HL-60/S4 treated with phorbol 12-myristate 13-acetate at 8.2 ng/mL for 4 days and 3 days (cell line): ENCODE results near the gene TEX54.

Experiments
- in situ Hi-C: fragments of 300-500 bp; cut with MboI; formaldehyde crosslinking; loops from 2 replicates; pipeline ENCODE4 v1.15.0; 2022; ENCODE audit warnings: low sequenced_read_pairs

The TEX54 gene

GRCh38 chr11:62832336-62833234 lies at the start of gene TEX54:
Gene TEX54 (minus strand): TSS chr11:62832841.
- in situ Hi-C loops, result no loop called here

DNA sequence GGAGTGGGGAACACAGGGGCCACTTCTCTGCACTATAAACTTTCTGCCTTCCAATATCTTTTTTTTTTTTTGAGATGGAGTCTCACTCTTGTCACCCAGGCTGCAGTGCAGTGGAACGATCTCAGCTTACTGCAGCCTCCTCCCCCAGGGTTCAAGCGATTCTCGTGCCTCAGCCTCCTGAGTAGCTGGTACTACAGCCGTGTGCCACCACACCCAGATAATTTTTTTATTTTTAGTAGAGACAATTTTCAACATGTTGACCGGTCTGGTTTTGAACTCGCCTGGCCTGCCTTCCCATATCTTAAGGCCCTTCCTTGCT lies 49.7 kb upstream of the TEX54 start:
- in situ Hi-C loops, result no loop called here

- in situ Hi-C loops, result no loop called here
These were observed 49.2 kb upstream of the TEX54 start for GRCh38 chr11:62881579-62882430.

GRCh38 chr11:62880803-62881578 lies 48.4 kb upstream of the TEX54 start, which contains the start of gene SLC3A2:
Gene SLC3A2 (plus strand): TSS chr11:62880896. CDS start chr11:62881024, 128 bp downstream.
- in situ Hi-C loops, result no loop called here

GRCh38 chr11:62880231-62880802 lies 47.7 kb upstream of the TEX54 start:
- in situ Hi-C loops, result no loop called here

DNA sequence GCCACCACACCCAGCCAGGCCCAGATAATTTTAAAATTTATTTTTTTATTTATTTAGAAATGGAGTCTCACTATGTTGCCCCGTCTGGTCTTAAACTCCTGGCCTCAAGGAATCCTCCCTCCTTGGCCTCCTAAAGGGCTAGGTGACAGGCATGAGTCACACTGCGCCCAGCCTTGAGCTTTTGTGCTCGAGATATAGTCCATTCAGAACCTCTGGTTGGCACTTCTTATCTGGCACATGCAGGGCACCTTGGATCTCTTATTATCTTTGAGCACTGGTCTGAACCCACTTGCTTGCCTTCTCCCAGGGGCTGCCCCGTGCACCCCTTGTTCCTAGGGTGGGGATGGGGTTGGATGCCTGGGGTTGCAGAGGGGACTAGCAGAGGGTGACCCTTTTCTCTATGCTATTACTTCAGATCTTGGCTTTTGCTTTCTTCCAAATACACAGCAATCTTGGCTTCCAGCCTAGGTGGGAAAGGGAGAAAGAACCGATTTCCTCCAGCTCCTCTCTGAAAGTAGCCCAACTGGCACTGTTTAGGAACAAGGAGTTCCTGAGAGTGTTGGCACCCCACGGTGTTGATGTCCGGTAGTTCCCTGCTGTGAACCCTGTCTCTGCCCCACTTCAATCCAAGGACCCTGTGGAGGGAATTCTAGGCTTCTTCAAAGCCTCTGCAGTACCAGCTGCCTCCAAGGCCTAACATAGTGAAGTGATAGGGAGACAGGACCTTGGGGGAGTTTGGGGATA lies 46.8 kb upstream of the TEX54 start:
- in situ Hi-C loops, result no loop called here

- in situ Hi-C loops, result no loop called here
These were observed 44.1 kb upstream of the TEX54 start for GRCh38 chr11:62876712-62877111.

GRCh38 chr11:62875698-62876478 lies 43.2 kb upstream of the TEX54 start:
- in situ Hi-C loops, result no loop called here

DNA sequence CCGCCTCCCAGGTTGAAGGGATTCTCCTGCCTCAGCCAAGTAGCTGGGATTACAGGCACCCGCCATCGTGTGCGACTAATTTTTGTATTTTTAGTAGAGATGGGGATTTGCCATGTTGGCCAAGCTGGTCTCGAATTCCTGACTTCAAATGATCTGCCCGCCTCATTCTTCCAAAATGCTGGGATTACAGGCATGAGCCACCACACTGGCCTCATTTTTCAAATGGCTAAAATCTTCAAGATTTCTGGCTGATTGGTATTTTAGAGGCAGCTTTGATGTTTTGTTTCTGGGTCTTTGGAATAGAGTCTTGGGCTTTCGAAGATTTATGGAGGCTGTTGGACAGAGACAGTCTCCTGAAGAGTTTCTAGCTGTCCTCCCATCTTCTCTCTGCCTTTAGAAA lies 42.2 kb upstream of the TEX54 start:
- in situ Hi-C loops, result loop anchor here (25.0 kb wide), 1 partner anchor 488 kb away; no protein-coding TSS in a partner anchor

- in situ Hi-C loops, result loop anchor here (25.0 kb wide), 1 partner anchor 478 kb away; no protein-coding TSS in a partner anchor
These were observed 33.0 kb upstream of the TEX54 start for GRCh38 chr11:62865635-62866034.

DNA sequence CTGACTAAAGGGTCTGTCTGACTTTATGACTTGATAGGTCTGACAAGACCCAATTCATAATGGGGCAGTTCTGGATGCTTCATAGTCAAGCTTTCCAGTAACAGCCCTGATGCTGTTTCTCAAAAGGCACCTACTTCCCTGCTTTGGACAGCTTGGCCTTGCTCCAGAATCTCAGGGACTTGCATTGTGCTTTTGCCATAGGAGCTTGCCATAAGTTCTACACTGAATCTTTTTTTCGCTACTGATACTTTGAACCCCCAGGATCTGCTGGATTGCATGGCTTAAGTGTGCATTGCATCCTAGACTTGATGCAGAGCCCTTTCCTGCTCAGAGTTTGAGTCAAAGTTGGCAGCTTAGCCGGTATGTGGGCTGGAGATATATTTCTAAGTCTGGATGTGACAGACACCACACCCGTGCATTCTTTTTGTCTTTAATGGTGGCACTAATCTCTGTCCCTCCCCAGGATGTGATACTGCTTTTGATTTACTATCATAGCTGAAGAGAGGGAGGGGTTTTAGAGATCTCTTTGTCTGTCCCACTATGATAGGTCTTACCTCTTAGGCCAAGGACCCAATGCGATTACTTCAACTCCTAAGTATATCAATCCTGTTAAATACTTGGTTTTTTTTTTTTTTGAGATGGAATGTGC lies 31.2 kb upstream of the TEX54 start:
- in situ Hi-C loops, result loop anchor here (25.0 kb wide), 1 partner anchor 477 kb away; no protein-coding TSS in a partner anchor

GRCh38 chr11:62861564-62862192 lies 29.0 kb upstream of the TEX54 start:
- in situ Hi-C loops, result loop anchor here (25.0 kb wide), 1 partner anchor 474 kb away; no protein-coding TSS in a partner anchor

DNA sequence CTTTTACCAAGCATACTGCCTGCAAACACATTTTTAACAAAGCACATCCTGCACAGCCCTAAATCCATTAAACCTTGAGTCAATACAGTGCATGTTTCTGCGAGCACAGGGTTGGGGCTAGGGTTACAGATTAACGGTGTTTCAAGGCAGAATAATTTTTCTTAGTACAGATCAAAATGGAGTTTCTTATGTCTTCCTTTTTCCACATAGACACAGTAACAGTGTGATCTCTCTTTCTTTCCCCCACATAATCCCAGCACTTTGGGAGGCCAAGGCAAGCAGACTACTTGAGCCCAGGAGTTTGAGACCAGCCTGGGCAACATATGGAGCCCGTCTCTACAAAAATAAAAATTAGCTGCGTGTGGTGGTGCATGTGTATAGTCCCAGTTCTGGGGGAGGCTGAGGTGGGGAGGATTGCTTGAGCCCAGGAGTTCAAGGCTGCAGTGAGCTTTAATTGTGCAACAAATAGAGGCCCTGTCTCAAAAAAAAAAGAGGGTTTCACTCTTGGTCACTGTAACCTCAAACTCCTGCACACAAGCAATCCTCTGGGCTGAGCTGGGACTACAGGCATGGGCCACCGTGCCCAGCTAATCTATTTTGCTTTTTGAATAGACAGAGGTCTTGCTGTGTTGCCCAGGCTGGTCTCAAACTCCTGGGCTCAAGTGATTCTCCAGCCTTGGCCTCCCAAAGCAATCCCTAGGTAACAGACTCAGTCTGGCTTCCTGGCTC lies 28.4 kb upstream of the TEX54 start:
- in situ Hi-C loops, result loop anchor here (25.0 kb wide), 1 partner anchor 474 kb away; no protein-coding TSS in a partner anchor

DNA sequence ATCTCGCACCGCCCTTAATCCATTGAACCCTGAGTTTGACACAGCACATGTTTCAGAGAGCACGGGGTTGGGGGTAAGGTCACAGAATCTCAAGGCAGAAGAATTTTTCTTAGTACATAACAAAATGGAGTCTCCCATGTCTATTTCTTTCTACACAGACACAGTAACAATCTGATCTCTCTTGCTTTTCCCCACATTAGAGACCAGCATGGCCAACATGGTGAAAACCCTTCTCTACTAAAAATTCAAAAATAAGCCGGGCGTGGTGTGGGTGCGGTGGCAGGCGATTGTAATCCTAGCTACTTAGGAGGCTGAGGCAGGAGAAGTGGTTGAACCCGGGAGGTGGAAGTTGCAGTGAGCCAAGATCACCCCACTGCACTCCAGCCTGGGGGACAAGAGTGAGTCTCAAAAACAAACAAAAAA lies 26.7 kb upstream of the TEX54 start:
- in situ Hi-C loops, result loop anchor here (25.0 kb wide), 1 partner anchor 472 kb away; no protein-coding TSS in a partner anchor

DNA sequence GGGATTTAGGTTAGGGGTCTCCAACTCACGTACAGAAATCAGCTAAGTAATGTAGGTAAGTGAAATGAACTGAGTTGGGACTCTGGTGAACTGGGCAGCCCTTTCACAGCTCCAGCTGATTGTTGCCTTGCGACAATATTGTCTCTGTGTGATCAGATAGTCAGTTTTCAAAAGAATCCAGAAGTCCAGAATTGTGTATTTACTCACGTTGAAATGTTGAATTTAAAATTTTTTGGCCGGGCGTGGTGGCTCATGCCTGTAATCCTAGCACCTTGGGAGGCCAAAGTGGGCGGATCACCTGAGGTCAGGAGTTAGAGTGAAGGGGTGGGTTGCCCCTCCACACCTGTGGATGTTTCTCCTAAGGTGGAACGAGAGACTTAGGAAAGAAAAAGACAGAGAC lies 25.6 kb upstream of the TEX54 start:
- in situ Hi-C loops, result loop anchor here (25.0 kb wide), 1 partner anchor 471 kb away; no protein-coding TSS in a partner anchor

DNA sequence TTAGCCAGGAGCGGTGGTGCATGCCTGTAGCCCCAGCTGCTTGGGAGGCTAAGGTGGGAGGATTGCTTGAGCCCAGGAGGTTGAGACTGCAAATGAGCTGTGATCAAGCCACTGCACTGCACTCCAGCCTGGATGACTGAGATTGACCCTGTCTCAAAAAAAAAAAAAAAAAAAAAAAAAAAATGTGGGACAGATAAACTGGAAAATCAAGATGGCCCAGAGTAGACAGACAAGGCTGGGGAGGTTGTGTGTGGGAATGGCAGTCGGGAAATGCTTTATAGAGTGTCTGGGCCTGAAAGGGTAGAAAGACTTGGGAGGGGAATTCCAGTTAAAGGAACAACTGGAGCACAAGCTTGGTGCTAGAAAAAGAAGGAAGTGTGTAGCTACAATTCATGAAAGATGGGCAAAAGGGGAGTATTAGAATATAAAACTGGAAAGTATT lies 24.9 kb upstream of the TEX54 start:
- in situ Hi-C loops, result loop anchor here (25.0 kb wide), 1 partner anchor 470 kb away; no protein-coding TSS in a partner anchor
